CD4-positive, alpha-beta T cell treated with Interferon gamma for 1 hour (primary cell): ENCODE data around the gene ABL2.
"Not testable (repeated sequence)": the region's sequence is repeated elsewhere in the genome, so short reads cannot be mapped to it uniquely, and the experiment has no call there.

Experiments
- DNase-seq: peaks from one replicate; pipeline ENCODE4 v3.0.0-alpha.2; 2020

ABL2 gene

GRCh38 chr1:179208681-179209477 is 20.6 kb downstream of the ABL2 start:
- DNase-seq, result no peak

GRCh38 chr1:179206812-179207211 is 22.7 kb downstream of the ABL2 start:
- DNase-seq, result no peak

GRCh38 chr1:179205284-179205683 is 24.2 kb downstream of the ABL2 start:
- DNase-seq, result no peak

GRCh38 chr1:179202161-179202560 is 27.3 kb downstream of the ABL2 start:
- DNase-seq, result no peak

GRCh38 chr1:179200586-179200985 is 28.9 kb downstream of the ABL2 start:
- no peak for DNase-seq

- DNase-seq, result no peak
Observed at GRCh38 chr1:179197690-179198297, 31.7 kb downstream of the ABL2 start.

GRCh38 chr1:179195857-179196256 is 33.6 kb downstream of the ABL2 start:
- not testable (repeated sequence) for DNase-seq

GRCh38 chr1:179195376-179195775 is 34.1 kb downstream of the ABL2 start:
- no peak for DNase-seq

GRCh38 chr1:179194068-179194537 is 35.4 kb downstream of the ABL2 start:
- DNase-seq, result no peak

- DNase-seq, result peak; percentile 19
Observed at GRCh38 chr1:179190861-179191260, 38.6 kb downstream of the ABL2 start.

- DNase-seq, result no peak
Observed at GRCh38 chr1:179187735-179188471, 41.6 kb downstream of the ABL2 start.

GRCh38 chr1:179187043-179187442 is 42.4 kb downstream of the ABL2 start:
- no peak for DNase-seq

- DNase-seq, result no peak
Observed at GRCh38 chr1:179184403-179184802, 45.1 kb downstream of the ABL2 start.

GRCh38 chr1:179183857-179184256 is 45.6 kb downstream of the ABL2 start:
- DNase-seq, result no peak

- no peak for DNase-seq
Observed at GRCh38 chr1:179178950-179179349, 50.5 kb downstream of the ABL2 start.

GRCh38 chr1:179178183-179178582 is 51.3 kb downstream of the ABL2 start:
- DNase-seq, result no peak

- DNase-seq, result no peak
Observed at GRCh38 chr1:179177615-179178014, 51.9 kb downstream of the ABL2 start.

GRCh38 chr1:179177182-179177581 is 52.3 kb downstream of the ABL2 start:
- no peak for DNase-seq

GRCh38 chr1:179175011-179175841 is 54.3 kb downstream of the ABL2 start:
- no peak for DNase-seq

- not testable (repeated sequence) for DNase-seq
Observed at GRCh38 chr1:179170468-179170770, 59.1 kb downstream of the ABL2 start.

GRCh38 chr1:179169616-179170467 is 59.6 kb downstream of the ABL2 start:
- no peak for DNase-seq

GRCh38 chr1:179168536-179168935 is 60.9 kb downstream of the ABL2 start:
- no peak for DNase-seq
